ENCODE measurements around the gene CHD2. TPM values are rescaled to one million over a fixed set of nuclear protein-coding genes. Genes with fewer than 3 reads are reported as not detected.

The CHD2 gene
- total RNA-seq = 145 and 159 TPM in 2 replicates
- long read RNA-seq, transcript CHD2-202 (13 exons, 2,221 nt) = major isoform, 19 of 178 reads
- long read RNA-seq, transcript CHD2-212 (2 exons, 1,740 nt) = minor isoform, 10 of 178 reads
- long read RNA-seq, partial matches to known transcripts = 99 of 178 reads
- long read RNA-seq, other reads (novel, unspliced or antisense) = 50 of 178 reads

DNA sequence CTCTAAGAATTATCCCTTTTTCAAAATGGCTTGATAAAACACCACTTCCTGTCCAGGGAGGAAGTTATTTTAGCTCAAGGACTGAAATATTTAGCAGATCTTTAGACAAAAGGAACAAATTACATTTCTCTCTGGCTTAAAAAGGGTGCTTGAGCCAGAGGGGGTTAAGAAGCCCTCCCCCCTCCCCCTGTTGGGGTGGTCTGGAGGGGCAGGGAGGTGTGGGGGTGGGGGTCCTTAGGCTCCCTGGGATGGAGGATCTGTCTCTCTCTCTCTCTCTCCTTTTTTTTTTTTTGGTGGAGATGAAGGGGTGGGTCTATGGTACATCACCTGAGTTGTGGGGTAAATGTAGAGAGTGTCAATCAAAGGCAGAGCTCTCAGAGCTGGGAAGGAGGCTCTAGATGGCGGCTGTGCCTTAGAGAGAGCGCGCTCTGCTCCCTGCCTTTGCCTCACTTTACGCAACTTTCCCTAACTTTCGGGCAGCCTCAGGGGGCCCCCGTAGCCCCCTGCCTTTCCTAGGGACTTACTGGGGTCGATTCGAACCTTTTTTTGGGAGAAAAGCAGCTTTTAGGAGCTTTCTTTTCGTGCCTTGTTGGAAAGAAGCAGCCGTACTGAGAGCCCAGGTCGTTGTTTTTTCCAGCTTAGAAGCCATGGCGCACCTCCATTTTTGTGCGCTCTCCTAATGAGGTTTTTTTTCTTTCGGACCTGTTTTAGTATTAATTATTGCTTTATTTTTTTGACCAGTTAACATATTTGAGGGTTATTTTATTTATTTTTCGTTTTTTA, at the start of gene CHD2:
TSS of gene CHD2 (plus strand) at position 377 of the 783 bp plus-strand sequence. CDS start 914 bp downstream, outside the sequence.
- Mint-ChIP-seq H3K4me1 (ENCODE audit: low read depth) (peaks cover 17% of the 10 kb centered on the region), H3K27ac (peak within 1 kb of the TSS; percentile 100), H3K27me3 (no peaks in the 10 kb centered on the region), H3K4me3 (ENCODE audit: low read depth) (peak within 1 kb of the TSS; percentile 98), H3K36me3 (ENCODE audit: insufficient read depth) (peaks cover 38% of the 10 kb centered on the region), H3K9me3 (ENCODE audit: low read depth) (peaks cover 8% of the 10 kb centered on the region)
- peak; percentile 33 for DNase-seq (ENCODE audit: low spot score, unreplicated experiment)
- TF ChIP-seq, protein P1, sequence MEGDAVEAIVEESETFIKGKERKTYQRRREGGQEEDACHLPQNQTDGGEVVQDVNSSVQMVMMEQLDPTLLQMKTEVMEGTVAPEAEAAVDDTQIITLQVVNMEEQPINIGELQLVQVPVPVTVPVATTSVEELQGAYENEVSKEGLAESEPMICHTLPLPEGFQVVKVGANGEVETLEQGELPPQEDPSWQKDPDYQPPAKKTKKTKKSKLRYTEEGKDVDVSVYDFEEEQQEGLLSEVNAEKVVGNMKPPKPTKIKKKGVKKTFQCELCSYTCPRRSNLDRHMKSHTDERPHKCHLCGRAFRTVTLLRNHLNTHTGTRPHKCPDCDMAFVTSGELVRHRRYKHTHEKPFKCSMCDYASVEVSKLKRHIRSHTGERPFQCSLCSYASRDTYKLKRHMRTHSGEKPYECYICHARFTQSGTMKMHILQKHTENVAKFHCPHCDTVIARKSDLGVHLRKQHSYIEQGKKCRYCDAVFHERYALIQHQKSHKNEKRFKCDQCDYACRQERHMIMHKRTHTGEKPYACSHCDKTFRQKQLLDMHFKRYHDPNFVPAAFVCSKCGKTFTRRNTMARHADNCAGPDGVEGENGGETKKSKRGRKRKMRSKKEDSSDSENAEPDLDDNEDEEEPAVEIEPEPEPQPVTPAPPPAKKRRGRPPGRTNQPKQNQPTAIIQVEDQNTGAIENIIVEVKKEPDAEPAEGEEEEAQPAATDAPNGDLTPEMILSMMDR (IDR thresholded peaks at IDR 0.05; ENCODE audit: unreplicated experiment) = no peak

DNA sequence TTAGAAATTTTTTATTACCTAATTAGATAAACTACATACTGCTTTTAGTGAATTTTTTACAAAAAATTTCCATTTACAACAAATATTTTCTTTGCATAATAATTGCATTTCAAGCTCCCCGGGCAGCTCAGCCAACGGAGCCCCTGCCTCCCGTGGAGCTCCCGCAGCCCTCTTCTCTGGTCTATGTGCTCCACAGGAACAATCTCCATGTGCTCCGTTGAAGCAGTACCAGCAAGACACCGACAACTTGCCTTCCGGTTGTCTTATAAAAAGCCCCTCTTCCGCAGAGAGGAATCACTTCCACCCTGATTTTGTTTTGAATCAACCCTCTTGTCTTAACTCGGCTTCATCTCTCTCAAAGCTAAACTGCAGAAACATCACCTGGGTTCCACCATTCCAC, 46.9 kb upstream of the CHD2 start:
- Mint-ChIP-seq H3K27ac (no peak overlapping the region), H3K4me1 (ENCODE audit: low read depth) (peaks cover 11% of the 10 kb centered on the region), H3K27me3 (no peaks in the 10 kb centered on the region), H3K4me3 (ENCODE audit: low read depth) (no peak overlapping the region), H3K9me3 (ENCODE audit: low read depth) (no peaks in the 10 kb centered on the region), H3K36me3 (ENCODE audit: insufficient read depth) (no peaks in the 10 kb centered on the region)
- TF ChIP-seq, protein P1 (IDR thresholded peaks at IDR 0.05; ENCODE audit: unreplicated experiment) = no peak
- no peak for DNase-seq (ENCODE audit: low spot score, unreplicated experiment)

DNA sequence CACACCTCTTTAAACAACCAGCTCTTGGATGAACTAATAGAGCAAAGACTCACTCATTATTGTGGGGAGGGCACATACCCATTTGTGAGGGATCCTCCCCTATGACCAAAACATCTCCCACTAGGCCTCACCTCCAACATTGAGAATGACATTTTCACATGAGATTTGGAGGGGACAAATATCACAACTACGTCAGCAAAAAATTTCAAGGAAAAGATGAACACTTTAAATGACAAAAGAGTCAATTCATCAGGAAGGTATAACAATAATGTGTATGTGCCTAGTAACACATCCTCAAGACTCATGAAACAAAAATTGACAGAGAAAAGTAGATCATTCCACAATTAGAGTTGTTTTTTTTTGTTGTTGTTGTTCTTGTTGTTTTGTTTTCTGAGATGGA, 38.4 kb upstream of the CHD2 start:
- DNase-seq (ENCODE audit: low spot score, unreplicated experiment) = no peak

DNA sequence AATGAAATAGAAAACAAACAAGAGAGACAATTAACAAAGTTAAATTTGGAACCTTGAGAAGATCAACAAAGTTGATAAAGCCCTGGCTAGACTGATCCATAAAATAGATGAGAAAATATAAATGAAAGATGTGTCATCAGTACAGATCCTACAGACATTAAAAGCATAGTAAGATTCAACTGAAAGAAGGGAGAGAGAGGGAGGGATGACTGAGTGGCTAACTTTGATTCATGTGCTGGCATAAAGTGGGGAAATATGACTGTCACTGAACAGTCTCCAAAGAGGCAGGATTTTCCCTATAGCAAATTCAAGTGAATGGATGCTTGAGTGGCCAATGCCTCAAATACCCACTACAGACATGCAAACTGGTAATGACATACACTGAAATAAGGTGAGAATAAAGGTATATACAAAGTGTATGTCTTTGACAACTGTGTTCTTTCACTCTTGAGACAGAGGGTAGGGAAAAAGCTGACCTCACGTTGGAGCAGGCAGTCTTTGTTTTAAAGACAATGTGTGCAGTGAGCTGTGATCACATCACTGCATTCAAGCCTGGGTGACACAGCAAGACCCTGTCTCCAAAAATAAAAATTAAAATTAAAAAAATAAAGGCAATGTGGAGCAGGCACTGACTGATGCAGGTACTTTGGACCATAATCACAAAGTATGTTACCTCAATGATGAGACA, 35.9 kb upstream of the CHD2 start:
- no peak for DNase-seq (ENCODE audit: low spot score, unreplicated experiment)
- peaks cover 15% of the 10 kb centered on the region for H3K9me3 Mint-ChIP-seq (ENCODE audit: low read depth)
- no peaks in the 10 kb centered on the region for H3K27me3 Mint-ChIP-seq
- no peak overlapping the region for H3K4me3 Mint-ChIP-seq (ENCODE audit: low read depth)
- no peak overlapping the region for H3K27ac Mint-ChIP-seq
- peaks cover 7% of the 10 kb centered on the region for H3K36me3 Mint-ChIP-seq (ENCODE audit: insufficient read depth)
- H3K4me1 Mint-ChIP-seq (ENCODE audit: low read depth) = no peaks in the 10 kb centered on the region
- TF ChIP-seq, protein P1 (IDR thresholded peaks at IDR 0.05; ENCODE audit: unreplicated experiment) = no peak

More for the DNA sequence above, 38.4 kb upstream of the CHD2 start:
- Mint-ChIP-seq H3K27ac (no peak overlapping the region), H3K4me1 (ENCODE audit: low read depth) (peaks cover 2% of the 10 kb centered on the region), H3K4me3 (ENCODE audit: low read depth) (no peak overlapping the region), H3K36me3 (ENCODE audit: insufficient read depth) (peaks cover 7% of the 10 kb centered on the region), H3K9me3 (ENCODE audit: low read depth) (peaks cover 15% of the 10 kb centered on the region), H3K27me3 (no peaks in the 10 kb centered on the region)
- TF ChIP-seq, protein P1 (IDR thresholded peaks at IDR 0.05; ENCODE audit: unreplicated experiment) = no peak

DNA sequence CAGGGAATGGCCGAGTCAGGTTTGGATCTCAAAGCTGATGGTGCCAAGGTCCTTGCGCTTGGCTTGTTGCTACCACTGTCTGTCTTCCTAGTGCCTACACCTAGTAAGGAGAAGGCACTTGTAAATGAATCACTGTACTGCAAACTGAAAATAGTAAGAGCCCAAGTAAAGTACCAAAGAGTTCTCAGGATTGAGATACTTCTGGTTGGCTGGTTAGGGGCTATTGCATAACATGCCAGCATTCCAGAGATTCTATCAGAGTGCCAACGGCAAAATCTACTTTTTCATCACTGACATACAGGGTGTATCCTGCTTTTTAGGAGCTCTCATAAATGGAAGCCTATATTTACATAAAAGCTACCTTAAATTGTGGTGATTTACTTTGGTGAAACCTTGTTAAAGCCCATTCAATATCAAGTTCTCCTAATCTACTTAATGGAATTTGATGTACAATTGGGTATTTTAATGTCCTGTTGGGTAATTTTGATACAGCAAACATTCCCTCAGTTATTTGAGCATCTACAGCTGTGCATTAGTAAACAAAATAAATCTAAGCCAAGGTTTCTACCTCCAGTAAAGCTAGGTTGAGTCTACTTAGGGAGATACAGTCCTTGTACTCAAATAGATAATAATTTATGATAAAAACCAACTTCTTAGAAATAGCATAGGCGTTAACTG, 30.7 kb upstream of the CHD2 start:
- Mint-ChIP-seq H3K9me3 (ENCODE audit: low read depth) (no peaks in the 10 kb centered on the region), H3K4me3 (ENCODE audit: low read depth) (no peak overlapping the region), H3K36me3 (ENCODE audit: insufficient read depth) (no peaks in the 10 kb centered on the region), H3K27ac (no peak overlapping the region), H3K4me1 (ENCODE audit: low read depth) (peaks cover 9% of the 10 kb centered on the region), H3K27me3 (no peaks in the 10 kb centered on the region)
- DNase-seq (ENCODE audit: low spot score, unreplicated experiment) = no peak
- TF ChIP-seq, protein P1 (IDR thresholded peaks at IDR 0.05; ENCODE audit: unreplicated experiment) = no peak
